H9 (cell line): Measurements from ENCODE around the gene PPP2R1A. TPM values are rescaled to one million over a fixed set of nuclear protein-coding genes. Genes with fewer than 3 reads are reported as not detected.

ENCODE experiments used
- DNase-seq: peaks from one replicate; pipeline ENCODE4 v3.0.0-alpha.2; 2017
- H2AFZ ChIP-seq: one replicate; pipeline ENCODE4 v1.6.1; 2013; ENCODE audit warnings: mild to moderate bottlenecking, low read length, control low read depth, moderate library complexity
- H2AK5ac ChIP-seq: 2 replicates; pipeline ENCODE4 v1.6.1; 2013; ENCODE audit warnings: low read length, control low read depth, mixed read lengths; ENCODE audit not compliant: insufficient read length
- H2BK120ac ChIP-seq: one replicate; pipeline ENCODE4 v1.6.1; 2013; ENCODE audit warnings: low read depth, mild to moderate bottlenecking, low read length, control low read depth, inconsistent platforms; ENCODE audit not compliant: poor library complexity, severe bottlenecking
- H2BK12ac ChIP-seq: 2 replicates; pipeline ENCODE4 v1.6.1; 2013; ENCODE audit warnings: low read length, control low read depth, mixed read lengths, low read depth; ENCODE audit not compliant: insufficient read length
- H2BK15ac ChIP-seq: 2 replicates; pipeline ENCODE4 v1.6.1; 2013; ENCODE audit warnings: low read depth, low read length, control low read depth
- H2BK20ac ChIP-seq: one replicate; pipeline ENCODE4 v1.6.1; 2013; ENCODE audit warnings: low read depth, mild to moderate bottlenecking, low read length, control low read depth, inconsistent platforms; ENCODE audit not compliant: poor library complexity, severe bottlenecking
- H2BK5ac ChIP-seq: 2 replicates; pipeline ENCODE4 v1.6.1; 2013; ENCODE audit warnings: low read length, control low read depth, mixed read lengths; ENCODE audit not compliant: insufficient read length
- H3K14ac ChIP-seq: 2 replicates; pipeline ENCODE4 v1.6.1; 2013; ENCODE audit warnings: low read length, control low read depth; ENCODE audit not compliant: insufficient read depth
- H3K18ac ChIP-seq: 2 replicates; pipeline ENCODE4 v1.6.1; 2013; ENCODE audit warnings: low read depth, mild to moderate bottlenecking, mixed read lengths, low read length, control low read depth; ENCODE audit not compliant: insufficient read length
- H3K23ac ChIP-seq: 2 replicates; pipeline ENCODE4 v1.6.1; 2013; ENCODE audit warnings: low read length, control low read depth, mixed read lengths, low read depth; ENCODE audit not compliant: insufficient read length
- H3K23me2 ChIP-seq: 2 replicates; pipeline ENCODE4 v1.6.1; 2013; ENCODE audit warnings: low read depth, mild to moderate bottlenecking, mixed read lengths, low read length, control low read depth; ENCODE audit not compliant: insufficient read length, poor library complexity, severe bottlenecking
- H3K27ac ChIP-seq: 2 replicates; pipeline ENCODE4 v1.5.1; 2013; ENCODE audit warnings: low read length, control low read depth, mixed read lengths, low read depth; ENCODE audit not compliant: insufficient read length
- H3K27me3 ChIP-seq: 2 replicates; pipeline ENCODE4 v1.6.1; 2013; ENCODE audit warnings: low read length, control low read depth, inconsistent platforms; ENCODE audit not compliant: insufficient read depth
- H3K4ac ChIP-seq: 2 replicates; pipeline ENCODE4 v1.6.1; 2013; ENCODE audit warnings: low read depth, mild to moderate bottlenecking, control low read depth, inconsistent platforms, low read length, moderate library complexity
- H3K4me1 ChIP-seq: 2 replicates; pipeline ENCODE4 v1.6.1; 2013; ENCODE audit warnings: low read length, control low read depth, inconsistent platforms; ENCODE audit not compliant: insufficient read depth
- H3K4me2 ChIP-seq: 2 replicates; pipeline ENCODE4 v1.6.1; 2013; ENCODE audit warnings: low read length, control low read depth, mixed read lengths; ENCODE audit not compliant: insufficient read length, insufficient read depth
- H3K56ac ChIP-seq: 2 replicates; pipeline ENCODE4 v1.6.1; 2013; ENCODE audit warnings: low read depth, mild to moderate bottlenecking, mixed read lengths, low read length, control low read depth; ENCODE audit not compliant: insufficient read length
- H3K79me1 ChIP-seq: 2 replicates; pipeline ENCODE4 v1.6.1; 2013; ENCODE audit warnings: low read depth, mild to moderate bottlenecking, moderate library complexity, low read length, control low read depth, inconsistent platforms; ENCODE audit not compliant: insufficient read depth, poor library complexity, severe bottlenecking
- H3K79me2 ChIP-seq: 2 replicates; pipeline ENCODE4 v1.6.1; 2013; ENCODE audit warnings: low read length, control low read depth, inconsistent platforms; ENCODE audit not compliant: insufficient read depth
- H3K9ac ChIP-seq: 2 replicates; pipeline ENCODE4 v1.6.1; 2013; ENCODE audit warnings: low read length, control low read depth, mixed read lengths; ENCODE audit not compliant: insufficient read length; ENCODE audit errors: extremely low read depth
- H3K9me3 ChIP-seq: one replicate; pipeline ENCODE4 v1.6.1; 2013; ENCODE audit warnings: low read depth, low read length, inconsistent platforms; ENCODE audit not compliant: control insufficient read depth
- H3T11ph ChIP-seq: one replicate; pipeline ENCODE4 v1.6.1; 2013; ENCODE audit warnings: mild to moderate bottlenecking, low read length, control low read depth, inconsistent platforms
- H4K20me1 ChIP-seq: one replicate; pipeline ENCODE4 v1.6.1; 2013; ENCODE audit not compliant: control insufficient read depth, insufficient read length, insufficient read depth
- H4K5ac ChIP-seq: 2 replicates; pipeline ENCODE4 v1.6.1; 2013; ENCODE audit warnings: low read depth, mild to moderate bottlenecking, mixed read lengths, low read length, control low read depth; ENCODE audit not compliant: insufficient read length
- H4K8ac ChIP-seq: replicated peaks from 2 replicates; pipeline ENCODE4 v1.6.1; 2013; ENCODE audit warnings: low read length, control low read depth, mixed read lengths, low read depth; ENCODE audit not compliant: insufficient read length
- H4K91ac ChIP-seq: 2 replicates; pipeline ENCODE4 v1.6.1; 2013; ENCODE audit warnings: low read depth, mild to moderate bottlenecking, moderate library complexity, mixed read lengths, low read length, control low read depth; ENCODE audit not compliant: insufficient read length
- H3K27ac Mint-ChIP-seq, 3 experiments: 2 replicates in 2 of 3; 3 replicates in 1 of 3; pipeline ENCODE4 v1.8.0; 2020 to 2021; ENCODE audit warnings: mixed read lengths in 3 of 3, mild to moderate bottlenecking in 1 of 3, moderate library complexity in 1 of 3
- H3K27me3 Mint-ChIP-seq: 2 replicates; pipeline ENCODE4 v1.8.0; 2021; ENCODE audit warnings: low read depth, mild to moderate bottlenecking, moderate library complexity, mixed read lengths
- H3K36me3 Mint-ChIP-seq, 3 experiments: 2 replicates in 2 of 3; 3 replicates in 1 of 3; pipeline ENCODE4 v1.8.0; 2020 to 2021; ENCODE audit warnings: low read depth in 3 of 3, mixed read lengths in 3 of 3; ENCODE audit not compliant: insufficient read depth in 1 of 3
- H3K4me1 Mint-ChIP-seq, 2 experiments: 2 replicates each; pipeline ENCODE4 v1.8.0; 2020; ENCODE audit warnings: mixed read lengths in 2 of 2
- H3K4me3 Mint-ChIP-seq, 2 experiments: 2 replicates in 1 of 2; 3 replicates in 1 of 2; pipeline ENCODE4 v1.8.0; 2020 to 2021; ENCODE audit warnings: mild to moderate bottlenecking in 2 of 2, mixed read lengths in 2 of 2, moderate library complexity in 1 of 2
- H3K9me3 Mint-ChIP-seq, 2 experiments: 2 replicates in 1 of 2; 3 replicates in 1 of 2; pipeline ENCODE4 v1.8.0; 2020; ENCODE audit warnings: mild to moderate bottlenecking in 2 of 2, mixed read lengths in 2 of 2, moderate library complexity in 1 of 2
- WGBS: extraction: QIAGEN DNeasy Blood & Tissue Kit; methylation state at CpG from one replicate; pipeline ENCODE4 v1.1.7; 2013; ENCODE audit warnings: missing lambda C conversion rate, low lambda C conversion rate, mixed read lengths; ENCODE audit not compliant: insufficient read length; ENCODE audit errors: extremely low coverage; 5-methylcytosine and 5-hydroxymethylcytosine counted together
- total RNA-seq: library from RNA; stranded (reverse); gene quantifications from 2 replicates; pipeline ENCODE4 v1.2.1, GENCODE V29; 2021
- TF ChIP-seq, protein P1 (sequence below): fragments of 200-600 bp; sonication (generic); conservative IDR thresholded peaks from 3 replicates; pipeline ENCODE4 v1.8.0; 2021; ENCODE audit warnings: antibody characterized with exemption, mild to moderate bottlenecking

PPP2R1A gene
- total RNA-seq, 1 experiment from 2014 or later, result 432 TPM

DNA sequence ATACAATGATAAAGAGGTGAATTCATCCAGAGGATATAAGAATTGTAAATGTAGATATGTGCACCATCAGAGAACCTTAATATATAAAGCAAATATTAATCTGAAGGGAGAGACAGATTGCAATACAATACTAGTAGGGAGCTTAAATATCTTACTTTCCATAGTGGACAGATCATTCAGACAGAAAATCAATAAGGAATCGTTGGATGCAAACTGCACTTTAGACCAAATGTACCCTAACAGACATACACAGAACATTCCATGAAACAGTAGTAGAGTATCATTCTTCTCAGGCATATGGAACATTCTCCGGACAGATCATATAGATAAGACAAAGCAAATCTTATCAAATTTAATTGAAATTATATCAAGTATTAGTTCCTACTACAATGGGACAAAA lies 44.6 kb downstream of the PPP2R1A start:
- Histone ChIP-seq H3K18ac (no peak overlapping the region), H3K23ac (no peak overlapping the region), H2AFZ (no peak overlapping the region), H3K56ac (no peak overlapping the region), H2AK5ac (no peak overlapping the region), H3K27me3 (no peaks in the 10 kb centered on the region), H3K4me1 (no peaks in the 10 kb centered on the region), H3K23me2 (no peaks in the 10 kb centered on the region), H3K9ac (no peak overlapping the region), H3K79me1 (no peaks in the 10 kb centered on the region), H2BK5ac (no peak overlapping the region), H2BK15ac (no peak overlapping the region), H3K4me2 (no peak overlapping the region), H4K8ac (no peak overlapping the region), H3K27ac (no peak overlapping the region), H3K9me3 (no peaks in the 10 kb centered on the region), H3K79me2 (no peaks in the 10 kb centered on the region), H2BK12ac (no peak overlapping the region), H4K5ac (no peak overlapping the region), H2BK20ac (no peak overlapping the region), H3T11ph (no peak overlapping the region), H2BK120ac (no peak overlapping the region), H3K4ac (no peak overlapping the region), H4K91ac (no peak overlapping the region), H3K14ac (no peak overlapping the region), H4K20me1 (no peaks in the 10 kb centered on the region)
- no CpG with 5 or more reads among the region's 2 CpGs for WGBS
- no peak overlapping the region for H3K4me3 Mint-ChIP-seq
- no peak overlapping the region for H3K27ac Mint-ChIP-seq
- peaks cover 0 to 12% (median 3%) of the 10 kb centered on the region in 3 experiments; a peak in 2 of 7 replicates for H3K36me3 Mint-ChIP-seq
- TF ChIP-seq, protein P1, sequence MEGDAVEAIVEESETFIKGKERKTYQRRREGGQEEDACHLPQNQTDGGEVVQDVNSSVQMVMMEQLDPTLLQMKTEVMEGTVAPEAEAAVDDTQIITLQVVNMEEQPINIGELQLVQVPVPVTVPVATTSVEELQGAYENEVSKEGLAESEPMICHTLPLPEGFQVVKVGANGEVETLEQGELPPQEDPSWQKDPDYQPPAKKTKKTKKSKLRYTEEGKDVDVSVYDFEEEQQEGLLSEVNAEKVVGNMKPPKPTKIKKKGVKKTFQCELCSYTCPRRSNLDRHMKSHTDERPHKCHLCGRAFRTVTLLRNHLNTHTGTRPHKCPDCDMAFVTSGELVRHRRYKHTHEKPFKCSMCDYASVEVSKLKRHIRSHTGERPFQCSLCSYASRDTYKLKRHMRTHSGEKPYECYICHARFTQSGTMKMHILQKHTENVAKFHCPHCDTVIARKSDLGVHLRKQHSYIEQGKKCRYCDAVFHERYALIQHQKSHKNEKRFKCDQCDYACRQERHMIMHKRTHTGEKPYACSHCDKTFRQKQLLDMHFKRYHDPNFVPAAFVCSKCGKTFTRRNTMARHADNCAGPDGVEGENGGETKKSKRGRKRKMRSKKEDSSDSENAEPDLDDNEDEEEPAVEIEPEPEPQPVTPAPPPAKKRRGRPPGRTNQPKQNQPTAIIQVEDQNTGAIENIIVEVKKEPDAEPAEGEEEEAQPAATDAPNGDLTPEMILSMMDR, result no peak
- peaks cover 3% of the 10 kb centered on the region; the same call in 1 of the 2 replicates for H3K27me3 Mint-ChIP-seq
- no peak for DNase-seq
- H3K4me1 Mint-ChIP-seq, result no peaks in the 10 kb centered on the region
- H3K9me3 Mint-ChIP-seq, result no peaks in the 10 kb centered on the region; a peak in 1 of 5 replicates
